T follicular helper cell (primary cell): ENCODE measurements around the gene MYOC.
"Not testable (repeated sequence)": the region's sequence is repeated elsewhere in the genome, so short reads cannot be mapped to it uniquely, and the experiment has no call there.

ENCODE experiments used
- DNase-seq: peaks from one replicate; pipeline ENCODE4 v3.0.0-alpha.2; 2020; ENCODE audit warnings: low read depth

Gene MYOC

GRCh38 chr1:171653796-171654195, 1.3 kb upstream of the MYOC start:
- no peak for DNase-seq

- DNase-seq, result no peak
Measured at GRCh38 chr1:171646249-171646560, 6.3 kb downstream of the MYOC start.

- DNase-seq, result no peak
Measured at GRCh38 chr1:171645553-171646248, 6.8 kb downstream of the MYOC start.

DNA sequence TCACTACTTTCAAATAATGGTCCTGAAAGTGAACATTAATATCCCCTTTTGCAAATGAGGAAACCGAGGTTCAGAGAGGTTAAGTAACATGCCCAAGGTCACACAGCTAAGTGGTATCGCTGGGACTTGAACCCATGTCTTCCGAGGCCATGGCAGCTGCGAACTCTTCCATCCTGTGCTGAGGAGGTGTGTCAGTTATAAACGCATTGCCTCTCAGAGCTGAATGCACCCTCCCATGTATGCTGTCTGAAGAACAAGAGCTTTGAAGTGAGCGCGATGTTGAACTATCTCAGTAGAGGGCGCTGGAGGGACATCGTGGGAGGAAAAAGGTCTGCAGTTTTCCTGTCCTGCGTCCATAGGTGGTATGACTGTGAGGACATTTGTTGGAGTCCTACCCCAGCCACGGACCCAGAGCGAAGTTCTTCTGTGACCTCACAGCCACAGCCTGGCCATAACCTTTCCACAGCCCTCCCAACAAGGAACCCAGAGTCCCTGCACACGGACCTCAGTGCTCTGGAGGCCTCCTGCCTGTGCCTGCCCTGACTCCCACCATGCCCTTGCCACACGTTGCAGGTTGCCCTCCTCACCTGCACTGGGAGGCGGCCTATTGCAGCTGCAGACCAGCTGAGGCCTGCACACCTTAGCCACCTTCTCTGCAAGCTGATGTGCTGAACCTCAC, 7.5 kb downstream of the MYOC start:
- peak; percentile 26 for DNase-seq

- no peak for DNase-seq
Measured at GRCh38 chr1:171643156-171643555, 9.3 kb downstream of the MYOC start.

- no peak for DNase-seq
Measured at GRCh38 chr1:171642197-171642596, 10.3 kb downstream of the MYOC start.

- DNase-seq, result no peak
Measured at GRCh38 chr1:171641076-171641864, 11.2 kb downstream of the MYOC start.

GRCh38 chr1:171640225-171640624, 12.3 kb downstream of the MYOC start:
- no peak for DNase-seq

DNA sequence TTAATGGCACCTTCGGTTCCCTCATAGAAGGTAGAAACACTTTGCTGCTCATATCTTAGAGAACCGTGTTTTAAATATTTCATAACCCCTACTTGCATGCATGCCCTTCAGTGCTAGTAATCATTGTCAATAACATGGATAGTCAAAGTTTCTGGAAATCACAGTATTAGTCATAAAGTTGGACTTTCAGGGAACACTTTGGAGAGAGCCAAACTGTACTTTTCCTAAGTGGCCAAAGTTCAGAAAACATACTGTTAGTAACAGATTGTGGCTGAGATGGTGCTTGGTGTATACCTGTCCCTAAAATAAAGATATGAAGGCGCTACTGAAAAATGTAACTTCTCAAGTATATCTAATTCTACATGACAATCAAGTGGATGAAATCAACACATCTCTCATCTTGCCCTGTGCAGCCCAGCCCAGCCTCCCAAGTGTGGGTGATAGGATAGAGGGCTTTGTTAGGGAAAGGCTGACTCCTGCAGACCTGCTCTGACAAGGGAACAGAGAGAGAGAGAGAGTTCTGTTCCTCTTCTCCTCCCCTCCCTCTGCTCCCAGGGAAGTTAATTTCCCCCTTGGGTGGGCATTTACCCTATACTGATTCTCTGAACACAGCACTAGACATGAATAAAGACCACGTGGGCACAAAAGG, 14.4 kb downstream of the MYOC start:
- no peak for DNase-seq

- no peak for DNase-seq
Measured at GRCh38 chr1:171636141-171636540, 16.3 kb downstream of the MYOC start.

GRCh38 chr1:171635661-171636060, 16.8 kb downstream of the MYOC start:
- DNase-seq, result no peak

DNA sequence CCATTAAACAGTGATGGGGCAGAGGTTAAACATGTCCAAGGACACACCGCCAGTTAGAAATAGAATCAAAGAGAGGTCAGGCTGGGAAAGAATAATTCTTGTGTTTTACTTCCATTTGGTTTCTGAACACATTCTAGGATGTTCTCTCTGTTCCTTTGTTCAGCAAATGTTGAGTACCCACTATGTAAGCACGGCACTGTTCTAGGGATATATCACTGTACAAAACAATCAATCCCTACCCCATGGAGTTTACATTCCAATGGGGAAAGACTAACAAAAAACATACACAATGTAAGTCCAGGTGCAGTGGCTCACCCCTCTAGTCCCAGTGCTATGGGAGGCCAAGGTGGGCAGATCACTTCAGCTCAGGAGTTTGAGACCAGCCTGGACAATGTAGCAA, 24.3 kb downstream of the MYOC start:
- DNase-seq, result no peak

- DNase-seq, result no peak
Measured at GRCh38 chr1:171627020-171627419, 25.5 kb downstream of the MYOC start.

- DNase-seq, result no peak
Measured at GRCh38 chr1:171625225-171625624, 27.3 kb downstream of the MYOC start.

DNA sequence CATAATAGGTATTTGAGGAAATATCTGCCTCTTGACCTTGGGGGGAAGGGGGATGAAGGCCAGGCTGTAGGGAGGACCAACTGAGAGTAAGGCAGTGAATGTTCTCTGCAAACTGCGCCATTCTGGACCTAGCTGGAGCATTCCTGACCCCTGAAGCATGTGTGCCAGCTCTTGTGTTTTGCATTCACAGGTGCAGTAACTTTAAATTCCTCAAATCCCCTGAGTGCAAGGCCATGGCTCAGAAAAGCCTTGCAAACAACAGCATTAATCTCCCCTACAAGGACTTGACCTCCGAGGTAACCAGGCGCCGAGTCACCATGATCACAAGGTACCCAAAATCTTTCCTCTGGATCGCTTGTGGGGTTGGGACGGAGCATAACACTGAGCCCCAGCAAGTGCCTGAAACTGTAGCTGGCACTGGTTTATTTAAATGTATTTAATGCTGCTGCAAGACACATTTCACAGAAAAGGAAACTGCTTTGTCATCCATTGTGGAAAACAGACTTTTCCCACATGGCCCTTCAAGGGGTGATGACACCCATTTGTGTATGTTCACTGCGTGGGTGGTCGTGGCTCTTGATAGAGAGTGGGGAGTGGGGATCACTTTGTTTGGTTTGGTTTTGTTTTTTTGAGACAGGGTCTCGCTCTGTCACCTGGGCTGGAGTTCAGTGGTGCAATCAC, 28.7 kb downstream of the MYOC start:
- DNase-seq, result no peak

DNA sequence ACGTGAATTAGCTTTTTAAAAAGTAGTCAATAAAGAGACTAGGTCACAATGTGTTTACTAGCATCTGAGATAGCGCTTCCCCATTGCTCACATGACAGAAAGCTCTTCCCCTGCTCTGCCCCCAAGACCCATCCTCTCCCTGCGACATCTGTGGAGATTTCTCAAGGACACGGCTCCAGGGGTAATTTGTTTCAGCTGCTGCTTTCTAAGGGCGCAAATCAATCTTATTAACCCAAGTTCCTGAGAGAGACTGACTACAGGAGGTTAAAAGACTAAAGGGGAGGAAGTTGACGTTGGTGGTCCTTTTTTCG, 30.4 kb downstream of the MYOC start, which contains the start of gene MYOCOS:
Gene MYOCOS (plus strand): TSS at position 92 of the 311 bp plus-strand sequence. CDS start 1,641 bp downstream, outside the sequence.
- no peak for DNase-seq

DNA sequence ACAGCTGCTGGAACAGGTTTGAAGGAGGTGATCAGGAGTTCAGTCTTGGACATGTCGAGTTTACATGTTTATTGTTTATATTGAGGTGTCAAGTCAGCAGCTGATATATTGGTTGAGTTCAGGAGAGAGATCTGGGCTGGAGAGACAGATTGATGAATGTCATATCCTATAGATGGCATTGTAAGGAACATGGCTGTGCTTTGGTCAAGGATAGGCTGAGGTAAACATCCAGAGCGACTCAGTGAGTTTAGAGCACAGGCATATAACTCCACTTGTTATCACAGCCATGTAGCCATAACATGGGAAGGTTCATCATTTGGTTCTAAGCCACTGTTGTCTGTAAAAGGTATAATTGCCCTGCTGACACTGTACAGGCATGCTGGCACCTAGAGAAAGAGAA, 35.9 kb downstream of the MYOC start:
- DNase-seq, result no peak

DNA sequence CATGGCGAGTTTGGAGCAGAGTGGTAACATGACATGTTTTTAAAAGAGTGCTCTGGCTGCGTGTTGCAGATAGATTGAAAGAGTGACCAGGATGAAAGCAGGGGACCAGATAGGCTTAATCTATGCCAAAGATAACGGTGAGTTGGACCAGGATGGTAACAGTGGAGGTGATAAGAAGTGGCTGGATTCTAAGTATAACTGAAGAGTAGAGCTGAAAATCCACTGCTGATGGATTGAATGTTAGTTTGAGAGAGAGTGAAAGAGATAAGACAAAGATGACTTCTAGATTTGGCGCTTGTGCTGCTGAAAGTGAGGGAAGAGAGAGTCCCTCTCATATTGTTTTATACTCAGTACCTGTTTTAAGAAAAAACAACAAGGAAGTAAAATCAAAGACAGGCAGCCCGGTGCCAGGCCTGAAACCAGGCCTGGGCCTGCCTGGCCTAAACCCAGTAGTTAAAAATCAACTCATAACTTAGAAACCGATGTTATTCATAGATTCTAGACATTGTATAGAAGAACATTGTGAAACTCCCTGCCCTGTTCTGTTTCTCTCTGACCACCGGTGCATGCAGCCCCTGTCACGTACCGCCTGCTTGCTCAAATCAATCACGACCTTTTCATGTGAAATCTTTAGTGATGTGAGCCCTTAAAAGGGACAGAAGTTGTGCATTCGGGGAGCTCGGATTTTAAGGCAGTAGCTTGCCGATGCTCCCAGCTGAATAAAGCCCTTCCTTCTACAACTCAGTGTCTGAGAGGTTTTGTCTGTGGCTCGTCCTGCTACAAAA, 37.2 kb downstream of the MYOC start:
- not testable (repeated sequence) for DNase-seq

- DNase-seq, result no peak
Measured at GRCh38 chr1:171613282-171613681, 39.2 kb downstream of the MYOC start.

- DNase-seq, result no peak
Measured at GRCh38 chr1:171611306-171611705, 41.2 kb downstream of the MYOC start.

DNA sequence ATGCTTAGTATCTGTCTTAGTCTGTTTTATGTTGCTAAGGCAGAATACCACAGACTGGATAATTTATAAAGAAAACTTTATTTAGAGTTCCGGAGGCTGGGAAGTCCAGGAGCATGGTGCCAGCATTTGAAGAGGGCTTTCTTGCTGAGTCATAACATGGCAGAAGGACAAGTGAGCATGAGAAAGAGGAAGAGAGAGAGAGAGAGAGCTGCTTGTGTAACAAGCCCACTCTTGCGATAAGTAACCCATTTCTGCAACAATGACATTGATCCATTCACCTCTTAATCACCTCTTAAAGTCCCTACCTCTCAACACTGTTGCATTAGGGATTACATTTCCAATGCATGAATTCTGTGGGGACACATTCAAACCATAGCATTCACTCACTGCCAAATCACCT, 42.1 kb downstream of the MYOC start:
- no peak for DNase-seq
